GM12874 (cell line): ENCODE results near the gene CDKN2AIP.

Experiments used
- TF ChIP-seq, protein P1 (sequence below): IDR thresholded peaks from 2 replicates; pipeline ENCODE4 v1.5.1; 2011; ENCODE audit warnings: low read depth, mild to moderate bottlenecking, control low read depth, low read length, moderate library complexity; ENCODE audit not compliant: insufficient read depth

Gene CDKN2AIP, protein sequence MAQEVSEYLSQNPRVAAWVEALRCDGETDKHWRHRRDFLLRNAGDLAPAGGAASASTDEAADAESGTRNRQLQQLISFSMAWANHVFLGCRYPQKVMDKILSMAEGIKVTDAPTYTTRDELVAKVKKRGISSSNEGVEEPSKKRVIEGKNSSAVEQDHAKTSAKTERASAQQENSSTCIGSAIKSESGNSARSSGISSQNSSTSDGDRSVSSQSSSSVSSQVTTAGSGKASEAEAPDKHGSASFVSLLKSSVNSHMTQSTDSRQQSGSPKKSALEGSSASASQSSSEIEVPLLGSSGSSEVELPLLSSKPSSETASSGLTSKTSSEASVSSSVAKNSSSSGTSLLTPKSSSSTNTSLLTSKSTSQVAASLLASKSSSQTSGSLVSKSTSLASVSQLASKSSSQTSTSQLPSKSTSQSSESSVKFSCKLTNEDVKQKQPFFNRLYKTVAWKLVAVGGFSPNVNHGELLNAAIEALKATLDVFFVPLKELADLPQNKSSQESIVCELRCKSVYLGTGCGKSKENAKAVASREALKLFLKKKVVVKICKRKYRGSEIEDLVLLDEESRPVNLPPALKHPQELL

DNA sequence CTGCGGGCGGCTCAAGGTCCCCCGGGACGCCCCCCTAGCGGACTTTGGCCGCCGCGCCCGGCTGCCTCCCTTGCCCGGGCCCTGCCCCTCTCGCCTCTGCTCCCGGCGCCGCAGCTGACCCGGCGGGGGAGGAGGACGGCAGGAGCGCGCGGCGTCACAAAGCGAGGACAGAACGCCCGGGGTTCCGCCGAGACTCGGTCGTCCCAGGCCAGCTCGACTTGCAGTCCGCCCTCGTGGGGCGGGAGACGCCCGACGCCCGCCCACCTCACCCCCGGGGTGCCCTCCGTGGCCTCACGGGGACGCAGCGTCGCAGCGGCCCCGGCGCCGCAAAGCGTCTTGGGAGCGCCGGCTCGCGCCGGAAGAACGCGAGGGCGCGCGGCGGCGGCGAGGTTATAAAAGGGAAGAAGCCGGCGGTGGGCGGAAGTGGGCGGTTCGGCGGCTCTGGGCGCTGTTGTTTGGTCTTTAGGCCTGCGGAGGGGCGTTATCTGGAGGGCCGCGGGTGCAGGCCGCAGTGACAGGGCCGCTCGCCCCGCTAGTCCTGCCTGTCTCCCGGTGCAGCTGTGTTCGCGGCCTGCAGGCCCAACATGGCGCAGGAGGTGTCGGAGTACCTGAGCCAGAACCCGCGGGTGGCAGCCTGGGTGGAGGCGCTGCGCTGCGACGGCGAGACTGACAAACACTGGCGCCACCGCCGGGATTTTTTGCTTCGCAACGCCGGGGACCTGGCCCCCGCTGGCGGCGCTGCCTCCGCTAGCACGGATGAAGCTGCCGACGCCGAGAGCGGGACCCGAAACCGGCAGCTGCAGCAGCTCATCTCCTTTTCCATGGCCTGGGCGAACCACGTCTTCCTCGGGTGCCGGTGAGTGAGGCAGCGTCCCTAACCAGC lies at the start of gene CDKN2AIP:
CDKN2AIP (plus strand) TSS at position 423 of the 883 bp plus-strand sequence; CDS start at position 585, 162 bp downstream.
- TF ChIP-seq, protein P1, sequence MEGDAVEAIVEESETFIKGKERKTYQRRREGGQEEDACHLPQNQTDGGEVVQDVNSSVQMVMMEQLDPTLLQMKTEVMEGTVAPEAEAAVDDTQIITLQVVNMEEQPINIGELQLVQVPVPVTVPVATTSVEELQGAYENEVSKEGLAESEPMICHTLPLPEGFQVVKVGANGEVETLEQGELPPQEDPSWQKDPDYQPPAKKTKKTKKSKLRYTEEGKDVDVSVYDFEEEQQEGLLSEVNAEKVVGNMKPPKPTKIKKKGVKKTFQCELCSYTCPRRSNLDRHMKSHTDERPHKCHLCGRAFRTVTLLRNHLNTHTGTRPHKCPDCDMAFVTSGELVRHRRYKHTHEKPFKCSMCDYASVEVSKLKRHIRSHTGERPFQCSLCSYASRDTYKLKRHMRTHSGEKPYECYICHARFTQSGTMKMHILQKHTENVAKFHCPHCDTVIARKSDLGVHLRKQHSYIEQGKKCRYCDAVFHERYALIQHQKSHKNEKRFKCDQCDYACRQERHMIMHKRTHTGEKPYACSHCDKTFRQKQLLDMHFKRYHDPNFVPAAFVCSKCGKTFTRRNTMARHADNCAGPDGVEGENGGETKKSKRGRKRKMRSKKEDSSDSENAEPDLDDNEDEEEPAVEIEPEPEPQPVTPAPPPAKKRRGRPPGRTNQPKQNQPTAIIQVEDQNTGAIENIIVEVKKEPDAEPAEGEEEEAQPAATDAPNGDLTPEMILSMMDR = peak; percentile 7; the same call in 1 of the 2 replicates

DNA sequence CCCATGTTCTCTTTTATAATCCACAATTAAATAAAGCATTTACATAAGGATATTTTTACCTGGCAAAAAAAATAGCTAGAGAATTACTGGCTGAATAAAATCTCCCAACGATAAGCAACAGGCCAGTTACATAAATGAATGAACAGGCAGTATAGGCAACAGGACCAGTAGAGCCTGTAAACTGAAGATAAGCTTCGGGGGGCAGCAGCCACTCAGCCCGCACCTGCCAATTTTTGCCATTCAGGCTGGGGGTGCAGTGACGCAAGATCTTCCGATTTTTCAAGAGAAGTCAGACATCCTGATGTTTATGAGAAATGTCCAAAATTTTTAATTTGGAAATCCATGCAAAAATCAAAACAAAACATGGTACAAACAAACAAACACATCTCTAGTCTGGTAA lies 49.0 kb upstream of the CDKN2AIP start:
- TF ChIP-seq, protein P1 = no peak

DNA sequence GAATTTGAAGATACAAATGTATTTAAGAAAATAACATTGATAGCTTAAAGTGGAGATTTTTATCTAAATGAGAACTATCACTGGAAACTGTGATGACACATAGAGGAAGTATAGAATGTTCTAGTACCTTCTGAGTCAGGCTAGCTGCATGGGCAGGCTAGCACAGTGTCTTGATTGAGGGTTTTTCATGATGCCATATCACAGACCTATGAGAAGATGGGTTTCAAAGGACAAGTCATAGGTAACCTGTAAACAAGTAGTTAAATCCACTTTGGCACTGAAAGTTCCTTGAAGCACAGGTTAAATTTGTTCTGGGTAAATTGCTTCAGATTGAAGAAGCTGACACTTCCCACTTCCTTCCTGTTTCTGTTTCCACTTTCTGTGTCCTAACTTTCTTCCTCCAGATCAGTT lies 48.2 kb upstream of the CDKN2AIP start:
- TF ChIP-seq, protein P1 = no peak

DNA sequence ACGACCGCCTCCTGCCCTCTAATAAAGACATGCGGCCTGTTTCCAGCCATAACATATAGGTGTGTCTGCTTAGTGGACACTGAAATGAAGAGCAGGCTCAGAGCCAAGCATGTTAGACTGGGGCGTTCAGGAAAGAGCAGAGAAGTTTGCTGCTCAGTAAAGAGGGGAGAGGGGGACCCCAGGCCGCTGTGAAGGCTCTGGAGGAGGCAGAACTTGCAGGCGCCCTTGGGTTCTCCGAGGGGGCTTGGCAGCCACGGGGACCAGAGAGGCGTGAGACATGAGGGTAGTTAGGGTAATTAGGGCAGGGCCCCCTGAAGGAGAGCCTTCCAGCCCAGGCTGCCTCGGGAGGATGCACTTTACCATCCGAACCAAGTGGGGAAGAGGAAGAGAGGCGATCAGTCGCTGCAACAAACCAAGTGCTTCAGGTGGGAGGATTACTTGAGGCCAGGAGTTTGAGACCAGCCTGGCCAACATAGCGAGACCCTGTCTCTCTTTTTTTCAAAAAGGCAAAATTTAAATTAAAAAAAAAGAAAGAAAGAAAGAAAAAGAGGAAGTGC lies 46.6 kb upstream of the CDKN2AIP start:
- TF ChIP-seq, protein P1 = no peak

DNA sequence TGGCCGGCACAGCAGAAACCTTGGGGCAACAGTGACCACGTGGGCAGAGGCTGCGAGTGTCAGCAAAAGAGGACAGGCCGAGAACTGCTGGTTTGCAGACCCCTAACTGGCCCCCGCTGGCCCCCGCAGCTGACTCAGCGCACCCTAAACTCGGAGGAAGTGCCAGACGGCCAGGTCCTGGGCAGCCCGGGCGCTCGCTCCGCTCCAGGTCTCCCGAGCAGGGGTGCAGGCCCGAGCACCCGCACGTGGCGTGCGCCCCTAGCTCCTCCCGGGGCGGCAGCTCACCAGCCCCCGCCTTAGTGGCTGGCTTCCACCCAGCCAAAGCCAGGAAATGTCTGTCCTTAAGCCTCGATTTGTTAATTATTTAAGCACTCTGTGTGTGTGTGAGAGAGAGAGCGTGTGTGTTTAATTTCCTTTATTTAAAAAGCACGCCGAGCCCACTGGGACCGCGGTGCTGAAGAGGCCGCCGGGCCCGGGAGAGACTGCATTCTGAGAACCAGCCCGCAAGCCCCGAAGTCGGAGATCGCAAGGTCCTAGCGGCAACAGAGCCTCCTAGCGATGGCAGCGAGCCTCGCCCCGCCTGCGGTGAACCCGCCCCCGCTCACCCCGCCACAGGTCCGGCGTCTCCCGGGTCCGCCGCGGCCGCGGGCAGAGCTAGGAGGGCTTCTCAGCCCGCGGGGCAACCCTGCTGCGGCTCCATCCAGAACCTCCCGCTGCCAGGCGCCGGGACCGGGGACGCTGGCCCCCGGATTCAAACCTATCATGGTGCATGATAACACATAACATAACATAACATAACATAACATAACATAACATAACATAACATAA lies 45.9 kb upstream of the CDKN2AIP start:
- TF ChIP-seq, protein P1 = peak; percentile 82

DNA sequence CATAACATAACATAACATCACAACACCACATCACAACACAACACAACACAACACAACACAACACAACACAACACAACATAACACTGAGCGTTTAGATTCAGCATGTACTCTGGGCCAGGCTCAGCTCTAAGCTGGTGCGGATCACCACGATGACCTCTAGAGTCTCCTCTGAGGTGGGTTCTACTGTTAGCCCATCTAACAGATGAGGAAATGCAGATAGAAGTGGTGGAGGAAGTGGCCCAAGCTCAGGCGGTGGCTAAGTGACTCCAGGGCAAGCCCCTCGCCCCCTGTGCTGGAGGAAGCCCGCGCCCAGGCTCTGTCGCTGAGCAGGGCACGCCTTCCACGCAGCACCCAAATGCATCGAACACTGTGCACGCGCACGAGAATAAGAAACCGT lies 45.3 kb upstream of the CDKN2AIP start:
- TF ChIP-seq, protein P1 = no peak
